Trophoblast cell (in vitro differentiated cells and primary cell): ENCODE results near the gene TTC28.

Source experiments
- DNase-seq, 2 donors: peaks; one replicate each; pipeline ENCODE4 v3.0.0-alpha.2; 2016
- H2AFZ ChIP-seq: 2 replicates; pipeline ENCODE4 v1.6.1; 2013; ENCODE audit warnings: low read length, moderate library complexity, mild to moderate bottlenecking; ENCODE audit not compliant: insufficient read depth, poor library complexity
- H2AK5ac ChIP-seq: 2 replicates; pipeline ENCODE4 v1.6.1; 2013; ENCODE audit warnings: mild to moderate bottlenecking, low read length
- H2BK120ac ChIP-seq: 2 replicates; pipeline ENCODE4 v1.6.1; 2013; ENCODE audit warnings: low read length, mild to moderate bottlenecking, moderate library complexity; ENCODE audit not compliant: insufficient read depth, poor library complexity
- H2BK12ac ChIP-seq: 2 replicates; pipeline ENCODE4 v1.6.1; 2013; ENCODE audit warnings: mild to moderate bottlenecking, low read length, moderate library complexity
- H2BK5ac ChIP-seq: 2 replicates; pipeline ENCODE4 v1.6.1; 2013; ENCODE audit warnings: low read length, low read depth, moderate library complexity, mild to moderate bottlenecking; ENCODE audit not compliant: poor library complexity
- H3K14ac ChIP-seq: 2 replicates; pipeline ENCODE4 v1.6.1; 2013; ENCODE audit warnings: mild to moderate bottlenecking, low read length
- H3K18ac ChIP-seq: 2 replicates; pipeline ENCODE4 v1.6.1; 2013; ENCODE audit warnings: mild to moderate bottlenecking, low read length
- H3K23ac ChIP-seq: 2 replicates; pipeline ENCODE4 v1.6.1; 2013; ENCODE audit warnings: low read length
- H3K27ac ChIP-seq: 2 replicates; pipeline ENCODE4 v1.5.1; 2013; ENCODE audit warnings: low read depth, mild to moderate bottlenecking, inconsistent platforms, low read length, moderate library complexity
- H3K27me3 ChIP-seq: 2 replicates; pipeline ENCODE4 v1.6.1; 2013; ENCODE audit warnings: inconsistent platforms, mild to moderate bottlenecking, low read length, moderate library complexity; ENCODE audit not compliant: insufficient read depth
- H3K36me3 ChIP-seq, 2 experiments: 1 replicate in 1 of 2; 2 replicates in 1 of 2; pipeline ENCODE4 v1.6.1; 2013; ENCODE audit warnings: low read length in 2 of 2, mild to moderate bottlenecking in 2 of 2, moderate library complexity in 1 of 2; ENCODE audit not compliant: insufficient read depth in 2 of 2, control insufficient read depth in 1 of 2
- H3K4ac ChIP-seq: 2 replicates; pipeline ENCODE4 v1.6.1; 2013; ENCODE audit warnings: low read depth, mild to moderate bottlenecking, low read length, moderate library complexity
- H3K4me1 ChIP-seq, 2 experiments: 1 replicate in 1 of 2; 2 replicates in 1 of 2; pipeline ENCODE4 v1.6.1; 2013; ENCODE audit warnings: low read length in 2 of 2, mild to moderate bottlenecking in 2 of 2, moderate library complexity in 1 of 2; ENCODE audit not compliant: insufficient read depth in 2 of 2, control insufficient read depth in 1 of 2
- H3K4me2 ChIP-seq: 2 replicates; pipeline ENCODE4 v1.6.1; 2013; ENCODE audit warnings: inconsistent platforms, mild to moderate bottlenecking, low read length, moderate library complexity
- H3K4me3 ChIP-seq: 2 replicates; pipeline ENCODE4 v1.5.1; 2013; ENCODE audit warnings: mild to moderate bottlenecking, low read depth, low read length, inconsistent platforms
- H3K79me1 ChIP-seq: one replicate; pipeline ENCODE4 v1.6.1; 2013; ENCODE audit warnings: low read length
- H3K79me2 ChIP-seq: 2 replicates; pipeline ENCODE4 v1.6.1; 2013; ENCODE audit warnings: low read length, mild to moderate bottlenecking; ENCODE audit not compliant: control insufficient read depth, insufficient read depth, poor library complexity
- H3K9ac ChIP-seq: 2 replicates; pipeline ENCODE4 v1.6.1; 2013; ENCODE audit warnings: mild to moderate bottlenecking, low read length
- H3K9me3 ChIP-seq: 2 replicates; pipeline ENCODE4 v1.6.1; 2013; ENCODE audit warnings: low read depth, mild to moderate bottlenecking, control low read depth, inconsistent platforms, low read length; ENCODE audit not compliant: insufficient read depth
- H4K12ac ChIP-seq: 2 replicates; pipeline ENCODE4 v1.6.1; 2013; ENCODE audit warnings: low read depth, mild to moderate bottlenecking, low read length, moderate library complexity
- H4K8ac ChIP-seq: 2 replicates; pipeline ENCODE4 v1.6.1; 2013; ENCODE audit warnings: low read depth, mild to moderate bottlenecking, low read length, moderate library complexity
- H4K91ac ChIP-seq: one replicate; pipeline ENCODE4 v1.6.1; 2013; ENCODE audit warnings: low read depth, mild to moderate bottlenecking, low read length, moderate library complexity
- WGBS: extraction: QIAGEN DNeasy Blood & Tissue Kit; methylation state at CpG from one replicate; pipeline ENCODE4 v1.1.7; 2013; ENCODE audit warnings: missing lambda C conversion rate; ENCODE audit not compliant: insufficient read length, insufficient coverage; ENCODE audit errors: extremely low coverage; 5-methylcytosine and 5-hydroxymethylcytosine counted together

The TTC28 gene

GRCh38 chr22:28143961-28144745 is 535.5 kb downstream of the TTC28 start:
- no peak overlapping the region for H3K27ac ChIP-seq
- no peak overlapping the region for H2BK12ac ChIP-seq
- H3K9ac ChIP-seq = no peak overlapping the region
- H3K79me1 ChIP-seq = no peaks in the 10 kb centered on the region
- H3K4me3 ChIP-seq = no peak overlapping the region
- no peaks in the 10 kb centered on the region for H3K36me3 ChIP-seq
- H3K23ac ChIP-seq = no peak overlapping the region
- no peak overlapping the region for H4K8ac ChIP-seq
- H2BK120ac ChIP-seq = no peak overlapping the region
- H2AK5ac ChIP-seq = no peak overlapping the region
- H2AFZ ChIP-seq = no peak overlapping the region
- no CpG with 5 or more reads among the region's 3 CpGs for WGBS
- H3K27me3 ChIP-seq = no peaks in the 10 kb centered on the region
- H3K4ac ChIP-seq = no peak overlapping the region
- peaks cover 0 to 9% of the 10 kb centered on the region in 2 experiments for H3K4me1 ChIP-seq
- no peak for DNase-seq
- no peak overlapping the region for H3K18ac ChIP-seq
- no peak overlapping the region for H2BK5ac ChIP-seq
- H3K14ac ChIP-seq = no peak overlapping the region
- no peak overlapping the region for H4K91ac ChIP-seq
- no peaks in the 10 kb centered on the region for H3K79me2 ChIP-seq
- H3K4me2 ChIP-seq = no peak overlapping the region
- no peaks in the 10 kb centered on the region for H3K9me3 ChIP-seq
- no peak overlapping the region for H4K12ac ChIP-seq

- no peak for DNase-seq
- H4K8ac ChIP-seq = no peak overlapping the region
- no CpG with 5 or more reads among the region's 2 CpGs for WGBS
Observed at GRCh38 chr22:28143241-28143865, 536.3 kb downstream of the TTC28 start.

GRCh38 chr22:28142361-28142961 is 537.2 kb downstream of the TTC28 start:
- no peak overlapping the region for H3K18ac ChIP-seq
- no CpG with 5 or more reads among the region's 2 CpGs for WGBS
- H3K4me3 ChIP-seq = no peak overlapping the region
- H3K23ac ChIP-seq = no peak overlapping the region
- H4K8ac ChIP-seq = no peak overlapping the region
- no peak overlapping the region for H3K4ac ChIP-seq
- DNase-seq = peak; percentile 48 to 83
- no peaks in the 10 kb centered on the region for H3K79me1 ChIP-seq
- no peak overlapping the region for H2BK5ac ChIP-seq
- H3K9me3 ChIP-seq = no peaks in the 10 kb centered on the region
- H2BK120ac ChIP-seq = no peak overlapping the region
- H3K36me3 ChIP-seq = no peaks in the 10 kb centered on the region
- no peak overlapping the region for H2AK5ac ChIP-seq
- H3K4me2 ChIP-seq = no peak overlapping the region
- H2BK12ac ChIP-seq = no peak overlapping the region
- H3K27ac ChIP-seq = no peak overlapping the region
- H3K9ac ChIP-seq = no peak overlapping the region
- H4K12ac ChIP-seq = no peak overlapping the region
- H3K4me1 ChIP-seq = peaks cover 0 to 9% of the 10 kb centered on the region in 2 experiments
- H2AFZ ChIP-seq = no peak overlapping the region
- H4K91ac ChIP-seq = no peak overlapping the region
- no peaks in the 10 kb centered on the region for H3K79me2 ChIP-seq
- no peak overlapping the region for H3K14ac ChIP-seq
- H3K27me3 ChIP-seq = no peaks in the 10 kb centered on the region

More at GRCh38 chr22:28143241-28143865, 536.3 kb downstream of the TTC28 start:
- H3K4ac ChIP-seq = no peak overlapping the region
- H3K79me2 ChIP-seq = no peaks in the 10 kb centered on the region
- H2BK12ac ChIP-seq = no peak overlapping the region
- no peaks in the 10 kb centered on the region for H3K79me1 ChIP-seq
- no peak overlapping the region for H3K14ac ChIP-seq
- H2AFZ ChIP-seq = no peak overlapping the region
- H4K12ac ChIP-seq = no peak overlapping the region
- no peak overlapping the region for H4K91ac ChIP-seq
- H2BK5ac ChIP-seq = no peak overlapping the region
- H2AK5ac ChIP-seq = no peak overlapping the region
- no peaks in the 10 kb centered on the region for H3K9me3 ChIP-seq
- no peak overlapping the region for H2BK120ac ChIP-seq
- no peaks in the 10 kb centered on the region for H3K27me3 ChIP-seq
- H3K27ac ChIP-seq = no peak overlapping the region
- H3K18ac ChIP-seq = no peak overlapping the region
- H3K4me2 ChIP-seq = no peak overlapping the region
- H3K9ac ChIP-seq = no peak overlapping the region
- peaks cover 0 to 9% of the 10 kb centered on the region in 2 experiments for H3K4me1 ChIP-seq
- H3K4me3 ChIP-seq = no peak overlapping the region
- no peaks in the 10 kb centered on the region for H3K36me3 ChIP-seq
- H3K23ac ChIP-seq = no peak overlapping the region

- DNase-seq = no peak
- no peak overlapping the region for H3K23ac ChIP-seq
- no peak overlapping the region for H3K4me2 ChIP-seq
- H4K12ac ChIP-seq = no peak overlapping the region
- H3K14ac ChIP-seq = no peak overlapping the region
- H3K4ac ChIP-seq = no peak overlapping the region
- H2AK5ac ChIP-seq = no peak overlapping the region
- no peak overlapping the region for H3K4me3 ChIP-seq
- H3K9ac ChIP-seq = no peak overlapping the region
- H2BK120ac ChIP-seq = no peak overlapping the region
- H3K27me3 ChIP-seq = no peaks in the 10 kb centered on the region
- H2BK12ac ChIP-seq = no peak overlapping the region
- H2BK5ac ChIP-seq = no peak overlapping the region
- no peak overlapping the region for H3K27ac ChIP-seq
- no peak overlapping the region for H4K91ac ChIP-seq
- no peak overlapping the region for H2AFZ ChIP-seq
- H3K36me3 ChIP-seq = no peaks in the 10 kb centered on the region
- H3K79me1 ChIP-seq = no peaks in the 10 kb centered on the region
- no CpG with 5 or more reads among the region's 2 CpGs for WGBS
- no peaks in the 10 kb centered on the region for H3K79me2 ChIP-seq
- no peak overlapping the region for H3K18ac ChIP-seq
- peaks cover 0 to 9% of the 10 kb centered on the region in 2 experiments for H3K4me1 ChIP-seq
- no peaks in the 10 kb centered on the region for H3K9me3 ChIP-seq
- H4K8ac ChIP-seq = no peak overlapping the region
Observed at GRCh38 chr22:28141614-28142013, 538.0 kb downstream of the TTC28 start.
